GM18870 (cell line): ENCODE data around the gene ANAPC2.

Experiments used
- ATAC-seq: cut with Tn5 transposase; IDR thresholded peaks from one replicate; pipeline ENCODE4 v1.9.1; 2021; ENCODE audit warnings: moderate library complexity; ENCODE audit not compliant: unreplicated experiment

The ANAPC2 gene

GRCh38 chr9:137164370-137165249 lies 23.8 kb downstream of the ANAPC2 start:
- ATAC-seq = no peak

- ATAC-seq = no peak
Observed at GRCh38 chr9:137163805-137164204, 24.6 kb downstream of the ANAPC2 start.

- ATAC-seq = no peak
Observed at GRCh38 chr9:137163365-137163715, 25.0 kb downstream of the ANAPC2 start.

GRCh38 chr9:137162505-137163364 lies 25.6 kb downstream of the ANAPC2 start:
- ATAC-seq = no peak

GRCh38 chr9:137161558-137162486 lies 26.5 kb downstream of the ANAPC2 start:
- no peak for ATAC-seq

DNA sequence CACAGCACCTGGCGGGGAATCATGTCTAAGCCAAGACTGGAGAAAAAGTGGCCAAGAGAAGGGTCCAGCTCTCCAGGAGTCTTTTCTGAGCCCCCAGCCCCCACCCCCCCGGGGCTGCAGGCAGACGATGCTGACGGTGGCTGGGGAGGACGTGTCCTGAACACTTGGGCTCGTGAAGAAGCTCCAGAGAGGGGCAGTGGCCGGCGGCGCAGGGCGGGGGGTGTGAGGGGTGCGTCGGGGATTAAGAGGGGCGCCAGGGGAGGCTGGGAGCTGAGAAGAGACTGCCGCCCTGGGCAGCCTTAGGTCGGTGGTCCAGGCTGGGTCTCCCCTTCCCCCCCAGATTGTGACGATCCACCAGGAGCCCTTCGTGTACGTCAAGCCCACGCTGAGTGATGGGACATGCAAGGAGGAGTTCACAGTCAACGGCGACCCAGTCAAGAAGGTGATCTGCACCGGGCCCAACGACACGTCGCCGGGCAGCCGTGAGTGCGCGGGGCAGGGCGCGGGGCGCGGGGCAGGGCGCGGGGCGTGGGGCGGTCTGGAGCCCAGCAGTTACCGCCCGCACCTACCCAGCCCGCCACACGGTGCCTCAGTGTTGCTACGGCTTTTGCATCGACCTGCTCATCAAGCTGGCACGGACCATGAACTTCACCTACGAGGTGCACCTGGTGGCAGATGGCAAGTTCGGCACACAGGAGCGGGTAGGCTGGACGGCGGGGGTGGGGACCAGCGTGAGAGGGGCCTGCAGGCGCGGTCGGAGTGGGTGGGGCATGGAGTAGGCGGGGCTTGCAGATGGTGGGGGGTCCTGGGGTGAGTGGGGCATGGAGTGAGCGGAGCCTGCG lies 27.4 kb downstream of the ANAPC2 start:
- ATAC-seq = no peak

DNA sequence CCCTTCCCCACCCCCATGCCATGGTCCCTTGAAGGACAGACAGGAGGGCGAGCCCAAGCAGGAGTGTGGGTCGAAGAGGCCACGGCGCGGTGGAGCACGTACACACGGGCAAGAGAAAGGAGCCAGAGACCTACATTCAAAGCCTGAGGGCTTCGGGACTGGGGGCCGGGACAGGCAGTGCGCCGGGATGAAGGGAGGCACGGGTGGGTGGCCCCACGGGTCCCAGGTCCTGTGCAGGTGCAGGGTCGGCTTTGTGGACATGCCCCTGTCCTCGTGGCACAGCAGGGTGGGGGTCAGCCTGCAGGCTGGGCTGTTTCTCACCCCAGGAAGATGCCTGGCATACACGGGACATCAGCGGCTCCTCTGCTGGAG lies 28.3 kb downstream of the ANAPC2 start:
- no peak for ATAC-seq

GRCh38 chr9:137159105-137160053 lies 29.0 kb downstream of the ANAPC2 start:
- no peak for ATAC-seq

DNA sequence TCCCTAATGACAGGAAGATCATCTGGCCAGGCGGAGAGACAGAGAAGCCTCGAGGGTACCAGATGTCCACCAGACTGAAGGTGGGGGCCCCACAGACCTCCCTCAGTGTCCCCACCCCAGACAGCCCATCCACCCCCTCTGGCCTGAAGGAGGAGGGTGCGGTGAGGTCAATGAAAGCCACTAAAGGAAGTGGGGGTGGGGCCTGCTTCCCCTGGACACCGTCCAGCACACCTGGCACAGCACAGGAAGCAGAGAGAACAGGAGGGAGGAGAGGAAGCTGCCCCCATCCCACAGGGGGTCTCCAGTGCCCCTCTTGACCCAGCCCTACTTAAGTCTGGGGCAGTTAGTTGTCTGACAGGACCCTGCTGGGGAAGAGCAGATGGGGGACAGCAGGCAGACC lies 29.7 kb downstream of the ANAPC2 start:
- ATAC-seq = no peak

GRCh38 chr9:137157618-137158415 lies 30.5 kb downstream of the ANAPC2 start:
- no peak for ATAC-seq

- no peak for ATAC-seq
Observed at GRCh38 chr9:137156567-137157375, 31.6 kb downstream of the ANAPC2 start.

- no peak for ATAC-seq
Observed at GRCh38 chr9:137152844-137153405, 35.4 kb downstream of the ANAPC2 start.

- no peak for ATAC-seq
Observed at GRCh38 chr9:137150617-137151457, 37.5 kb downstream of the ANAPC2 start.

- no peak for ATAC-seq
Observed at GRCh38 chr9:137149942-137150616, 38.3 kb downstream of the ANAPC2 start.

GRCh38 chr9:137149363-137149762 lies 39.0 kb downstream of the ANAPC2 start:
- ATAC-seq = no peak

DNA sequence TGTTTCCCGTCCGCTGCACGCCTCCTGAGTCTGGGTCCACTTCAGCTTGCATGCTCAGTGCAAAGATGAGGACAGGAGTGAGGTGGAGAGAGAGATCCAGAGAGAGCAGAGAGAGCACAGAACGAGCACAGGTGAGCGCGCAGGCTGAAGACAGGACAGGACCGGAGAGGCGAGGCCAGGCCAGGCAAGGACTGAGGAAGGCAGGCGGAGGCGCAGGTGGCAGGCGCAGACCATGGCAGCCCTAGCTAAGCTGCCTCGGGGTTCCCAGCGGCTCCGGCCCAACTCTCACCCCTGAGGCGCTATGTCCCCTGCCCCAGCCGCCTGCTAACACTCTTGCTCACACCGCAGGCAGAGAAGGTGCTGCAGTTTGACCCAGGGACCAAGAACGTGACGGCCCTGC lies 39.7 kb downstream of the ANAPC2 start:
- ATAC-seq = no peak
